Activated T-helper 9 cell treated with anti-CD3 and anti-CD28 coated beads, Interleukin-2, amount 50 U/mL, for 16 hours (primary cell): Measurements from ENCODE around the gene VPREB1.
"Not testable (repeated sequence)": the region's sequence is repeated elsewhere in the genome, so short reads cannot be mapped to it uniquely, and the experiment has no call there.

ENCODE experiments used
- DNase-seq: peaks from one replicate; pipeline ENCODE4 v3.0.0-alpha.2; 2020; ENCODE audit warnings: low read depth

The VPREB1 gene

DNA sequence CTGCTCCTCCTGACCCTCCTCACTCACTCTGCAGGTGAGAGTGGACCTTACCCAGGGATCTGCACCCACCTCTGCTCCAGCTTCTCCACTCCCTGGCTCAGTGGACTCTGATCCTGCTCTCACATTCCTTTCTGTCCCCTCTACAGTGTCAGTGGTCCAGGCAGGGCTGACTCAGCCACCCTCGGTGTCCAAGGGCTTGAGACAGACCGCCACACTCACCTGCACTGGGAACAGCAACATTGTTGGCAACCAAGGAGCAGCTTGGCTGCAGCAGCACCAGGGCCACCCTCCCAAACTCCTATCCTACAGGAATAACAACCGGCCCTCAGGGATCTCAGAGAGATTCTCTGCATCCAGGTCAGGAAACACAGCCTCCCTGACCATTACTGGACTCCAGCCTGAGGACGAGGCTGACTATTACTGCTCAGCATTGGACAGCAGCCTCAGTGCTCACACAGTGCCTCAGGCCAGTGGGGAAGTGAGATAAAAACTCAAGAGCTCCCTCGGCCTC lies 29.7 kb upstream of the VPREB1 start:
- no peak for DNase-seq

DNA sequence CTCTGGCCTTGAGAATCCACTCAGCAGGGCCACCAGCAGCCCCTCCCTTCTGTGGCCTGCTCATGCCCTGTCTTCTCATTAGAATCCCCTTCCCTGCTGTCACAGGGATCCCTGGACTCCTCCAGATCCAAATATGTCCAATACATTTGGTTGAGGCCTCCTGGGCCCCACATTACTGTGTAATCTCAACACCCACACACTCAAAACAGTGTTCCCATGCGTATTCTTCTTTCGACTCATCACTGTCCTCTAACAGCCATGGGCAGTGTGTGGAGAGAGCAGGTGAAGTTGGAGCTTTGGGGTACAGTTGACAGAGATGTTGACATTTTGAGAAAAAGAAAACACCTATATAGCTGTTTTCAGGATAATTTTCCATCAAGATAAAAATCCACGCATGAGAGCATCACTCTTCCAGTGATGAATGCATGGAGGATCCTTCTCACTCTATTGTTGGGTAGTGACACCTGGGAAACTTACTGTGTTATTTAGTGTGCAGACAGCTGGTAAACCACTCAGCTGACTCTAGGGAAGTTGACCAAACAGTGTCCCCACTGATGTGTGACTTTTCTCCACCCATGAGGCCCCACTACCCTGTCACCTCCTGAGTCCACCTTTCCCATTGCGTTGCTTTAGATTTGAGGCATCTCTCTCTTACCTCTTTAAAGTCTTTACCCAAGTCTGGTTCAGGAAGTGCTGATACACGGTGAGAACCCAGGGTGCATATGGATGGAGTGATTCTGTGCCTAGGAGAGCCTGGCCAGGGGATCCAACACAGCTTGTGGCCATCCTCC lies 28.7 kb upstream of the VPREB1 start:
- DNase-seq, result no peak

DNA sequence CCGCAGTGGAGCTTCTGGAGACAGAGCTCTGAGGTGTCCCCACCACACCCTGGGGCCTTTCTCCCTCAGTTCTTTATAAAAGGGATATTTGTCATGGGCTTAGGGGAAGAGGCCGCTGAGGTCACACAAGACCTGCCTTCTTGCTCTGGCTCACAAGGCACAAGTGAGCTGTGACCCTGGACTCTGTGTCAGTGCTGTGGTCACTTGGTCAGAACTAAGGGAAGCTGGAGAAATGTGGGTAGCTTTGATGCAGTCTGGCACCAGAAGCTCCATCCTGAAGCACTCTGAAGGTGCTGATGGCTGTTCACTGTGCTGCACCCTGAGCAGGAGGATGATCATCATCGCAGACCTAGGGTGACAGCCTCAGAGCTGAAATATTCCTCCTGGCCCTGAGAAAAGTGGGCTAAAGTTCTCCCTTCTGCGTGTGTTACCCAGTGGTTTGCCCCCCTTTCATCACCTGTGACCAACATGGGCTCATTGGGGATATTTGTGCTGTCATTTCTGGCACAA lies 28.1 kb upstream of the VPREB1 start:
- DNase-seq, result no peak

DNA sequence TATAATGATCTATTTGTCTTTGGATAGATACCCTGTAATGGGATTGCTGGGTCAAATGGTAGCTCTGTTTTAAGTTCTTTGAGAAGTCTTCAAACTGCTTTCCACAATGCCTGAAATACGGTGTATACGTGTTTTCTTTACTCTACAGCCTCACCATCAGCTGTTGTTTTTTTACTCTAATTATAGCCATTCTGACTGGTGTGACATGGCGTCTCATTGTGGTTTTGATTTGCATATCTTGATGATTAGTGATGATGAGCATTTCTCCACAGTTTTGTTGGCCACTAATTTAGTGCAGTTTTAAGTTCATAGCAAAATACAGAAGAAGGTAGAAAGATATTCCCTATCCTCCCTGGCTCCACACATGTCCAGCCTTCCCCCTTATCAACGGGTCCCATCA lies 26.3 kb upstream of the VPREB1 start:
- no peak for DNase-seq

DNA sequence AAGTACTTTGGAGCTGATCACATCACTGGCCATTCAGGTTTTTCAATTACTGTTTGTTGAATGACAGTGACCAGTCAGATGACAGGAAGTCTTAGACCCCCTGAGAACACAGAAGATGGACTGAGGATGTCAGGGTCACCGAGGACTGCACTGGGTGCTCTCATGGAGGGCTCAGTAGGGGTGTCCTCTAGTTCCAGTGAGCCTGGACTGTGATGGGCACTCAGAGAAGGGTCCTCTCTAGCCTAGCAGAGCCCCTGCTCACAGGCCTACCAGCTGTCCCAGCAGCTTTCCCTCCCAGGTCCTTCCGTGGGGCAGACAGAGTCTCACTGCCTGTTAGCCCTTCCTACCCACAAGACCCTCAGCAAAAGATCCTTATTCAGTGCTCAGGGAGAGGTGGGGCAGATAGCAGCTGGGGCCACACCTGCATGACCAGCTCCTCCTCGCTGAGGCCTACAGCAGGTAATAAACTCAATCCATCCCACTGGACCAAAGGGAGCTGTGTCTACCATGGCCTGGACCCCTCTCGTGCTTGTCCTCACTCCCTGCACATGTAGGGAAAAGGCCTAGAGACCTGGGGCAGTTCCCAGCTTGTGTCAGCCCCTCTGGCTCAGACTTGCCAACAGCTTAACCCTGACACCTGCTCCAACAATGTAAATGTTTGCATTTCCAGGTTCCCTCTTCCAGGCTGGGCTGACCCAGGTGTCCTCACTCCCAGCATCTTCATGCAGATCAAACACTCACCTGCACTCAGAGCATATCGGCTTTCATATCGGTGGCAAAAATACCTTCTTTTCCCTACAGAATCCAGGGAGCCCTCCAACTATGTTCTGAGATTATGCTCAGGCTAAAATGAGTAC lies 25.2 kb upstream of the VPREB1 start:
- DNase-seq, result no peak

DNA sequence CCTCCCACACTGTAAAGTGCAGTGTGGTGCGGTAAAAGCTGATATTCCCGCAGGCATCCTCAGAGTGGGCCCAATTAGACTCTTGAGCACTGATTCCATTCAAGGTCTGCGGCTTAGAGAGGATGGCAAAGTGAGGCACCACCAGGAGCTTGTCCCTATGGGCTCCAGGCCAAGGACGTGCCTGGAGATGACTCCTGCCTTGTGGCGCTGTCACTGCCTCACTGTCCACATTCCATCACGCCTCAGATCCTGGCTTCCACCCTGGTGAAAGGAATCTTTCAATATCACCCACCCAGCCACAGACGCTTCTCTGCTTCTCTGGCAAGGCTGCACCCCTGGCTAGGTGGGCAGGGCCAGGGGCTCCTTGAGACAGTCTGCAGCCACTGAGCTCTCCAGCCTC lies 23.5 kb upstream of the VPREB1 start:
- not testable (repeated sequence) for DNase-seq

DNA sequence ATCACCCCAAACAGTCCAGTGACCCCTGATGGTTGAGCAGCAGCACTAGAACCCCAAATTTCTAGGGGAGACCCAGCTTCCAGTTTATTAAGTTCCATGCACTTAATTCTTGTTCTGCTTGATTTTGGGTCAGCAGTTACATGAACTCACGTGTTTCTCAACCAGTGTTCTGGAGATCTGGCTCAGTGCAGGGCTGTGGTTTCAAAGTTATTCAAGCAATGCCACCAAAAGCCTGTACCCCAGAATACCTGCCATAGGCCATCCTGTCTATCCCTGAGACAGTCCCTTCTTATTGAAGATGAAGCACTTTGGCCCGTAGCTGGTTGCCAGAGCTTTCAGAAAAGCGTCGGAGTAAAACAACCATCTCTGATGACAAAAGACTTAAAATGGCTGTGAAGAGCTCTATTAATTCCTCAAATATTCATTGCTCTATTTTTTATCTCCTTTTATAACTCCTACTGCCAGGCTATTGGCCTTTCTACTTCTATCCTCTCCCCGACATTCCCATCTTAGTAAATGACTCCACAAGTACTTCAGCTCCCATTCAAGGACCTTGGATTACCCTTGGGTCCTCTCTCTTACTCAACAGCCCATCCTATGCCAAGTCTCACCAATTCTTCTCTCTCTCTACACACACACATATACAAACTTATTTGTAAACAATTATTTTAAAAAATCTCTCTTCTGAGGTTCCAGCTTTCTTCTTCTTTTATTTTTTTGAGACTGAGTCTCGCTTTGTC lies 18.0 kb upstream of the VPREB1 start:
- no peak for DNase-seq

DNA sequence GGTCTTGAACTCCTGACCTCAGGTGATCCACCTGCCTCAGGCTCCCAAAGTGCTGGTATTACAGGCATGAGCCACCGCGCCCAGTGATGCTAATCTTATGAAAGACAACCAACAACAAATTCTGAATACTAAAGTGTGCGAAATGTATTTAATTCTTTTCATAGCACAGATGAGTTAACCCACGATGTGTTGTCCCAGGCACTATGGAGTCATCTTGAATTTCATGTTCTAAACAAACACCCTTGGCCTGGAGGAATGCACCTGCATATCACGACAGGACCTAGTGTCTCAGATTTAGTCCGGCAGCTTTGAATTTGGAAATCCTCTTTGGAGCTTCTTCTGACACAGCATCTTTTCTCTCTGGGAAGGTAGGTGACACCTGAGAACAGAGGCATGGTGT lies 16.2 kb upstream of the VPREB1 start:
- no peak for DNase-seq

DNA sequence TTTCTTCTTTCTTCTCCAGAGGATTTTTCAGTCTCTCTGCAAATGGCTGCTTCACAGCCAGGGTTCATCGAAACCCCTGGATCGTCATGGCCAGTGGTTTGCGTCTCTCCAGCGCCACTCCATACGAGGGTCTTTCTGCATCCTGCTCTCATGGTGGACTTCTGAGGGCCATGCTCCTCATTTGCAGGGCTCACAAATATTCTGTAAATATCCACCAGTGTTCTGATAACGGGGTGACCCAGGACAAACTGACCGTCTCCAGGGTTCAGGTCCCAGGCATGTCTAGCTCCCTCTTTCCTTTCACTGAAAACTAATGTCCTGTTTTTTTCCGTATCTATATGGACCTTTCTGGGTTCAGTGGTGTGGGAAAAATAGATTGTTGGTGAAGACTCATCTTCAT lies 15.7 kb upstream of the VPREB1 start:
- DNase-seq, result no peak

DNA sequence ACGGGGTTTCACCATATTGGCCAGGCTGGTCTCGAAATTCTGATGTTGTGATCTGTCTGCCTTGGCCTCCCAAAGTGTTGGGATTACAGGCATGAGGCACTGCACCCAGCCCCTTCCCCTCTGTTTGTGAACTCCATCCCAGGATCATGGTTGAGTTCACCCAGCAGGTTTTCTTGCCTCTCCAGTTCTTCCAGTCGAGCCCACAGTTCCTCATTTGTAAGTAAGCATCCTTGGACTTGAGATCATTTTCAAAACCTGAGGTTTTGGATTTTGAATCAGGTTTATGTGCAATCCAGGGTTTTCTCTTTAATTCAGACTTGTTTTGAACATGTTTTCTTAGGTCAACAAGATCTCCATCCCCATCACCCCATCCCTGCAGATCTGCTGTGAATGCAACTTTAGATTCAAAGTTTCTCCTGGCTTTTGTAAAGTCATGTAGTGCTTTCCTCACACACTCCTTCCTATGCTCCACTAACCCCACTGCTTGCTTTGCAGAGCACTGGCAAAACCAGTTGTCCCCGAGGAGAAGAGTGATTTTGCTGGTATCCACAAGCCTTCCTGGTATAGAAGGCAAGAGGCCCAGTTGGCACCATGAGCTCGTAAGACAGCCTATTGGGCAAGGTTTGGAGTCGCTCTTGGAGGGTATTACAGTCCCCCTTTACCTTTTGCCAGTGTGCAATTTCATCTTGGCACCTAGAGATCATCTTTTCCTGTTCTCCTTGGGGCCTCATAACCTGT lies 14.7 kb upstream of the VPREB1 start:
- no peak for DNase-seq

DNA sequence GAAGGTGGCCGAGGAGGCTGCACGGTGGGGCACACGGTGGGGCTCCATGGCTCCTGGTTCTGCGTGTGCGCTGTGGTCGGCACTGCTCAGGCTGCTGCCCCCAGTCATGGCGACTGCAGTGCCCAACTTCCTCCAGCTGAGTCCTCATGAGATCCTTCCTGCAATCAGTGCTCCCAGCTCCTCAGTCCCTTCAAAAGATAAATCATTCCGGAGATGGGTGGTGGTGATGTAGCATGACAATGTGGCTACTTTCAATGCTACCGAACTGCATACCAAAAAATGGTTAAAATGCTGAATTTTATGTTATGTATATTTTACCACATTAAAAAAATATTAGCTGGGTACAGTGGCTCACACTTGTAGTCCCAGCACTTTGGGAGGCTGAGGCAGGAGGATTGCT lies 14.1 kb upstream of the VPREB1 start:
- no peak for DNase-seq

DNA sequence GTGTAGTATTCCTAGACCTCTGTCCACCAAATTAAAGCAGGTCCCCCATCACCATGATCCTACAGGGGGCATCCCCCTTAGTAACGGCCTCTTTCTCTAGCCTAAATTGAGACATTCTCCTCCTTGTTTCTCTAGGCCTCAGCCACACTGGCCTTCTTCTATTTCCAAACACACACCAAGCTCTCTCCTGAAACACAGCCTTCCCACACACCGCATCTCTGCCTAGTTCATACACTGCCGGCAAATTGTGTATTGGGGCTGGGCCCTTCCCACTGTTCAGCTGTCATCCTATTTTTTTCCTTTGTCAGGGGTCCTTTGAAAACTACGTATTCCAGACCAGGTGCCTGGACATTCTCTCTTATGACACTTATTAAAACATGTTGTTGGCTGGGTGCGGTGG lies 11.5 kb upstream of the VPREB1 start:
- DNase-seq, result no peak

DNA sequence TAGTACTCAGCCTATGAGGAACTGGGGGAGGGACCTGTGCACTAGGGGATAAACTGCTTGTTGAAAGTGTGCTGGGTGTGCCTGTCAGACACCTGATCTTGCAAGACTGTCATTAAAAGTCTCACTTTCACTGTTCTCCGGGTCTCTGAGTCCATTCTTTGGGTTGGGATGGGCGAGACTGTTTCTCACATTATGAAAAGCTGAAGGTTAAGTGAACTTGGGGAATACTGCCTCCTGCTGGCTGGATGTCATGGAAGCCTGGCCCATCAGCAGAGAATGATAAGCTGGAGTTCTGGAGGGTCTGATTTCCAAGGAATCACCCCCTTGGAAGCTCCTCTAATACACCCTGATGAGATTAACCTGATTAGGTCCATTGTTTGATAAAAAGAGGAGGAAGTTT lies 9.0 kb upstream of the VPREB1 start:
- peak; percentile 33 for DNase-seq

DNA sequence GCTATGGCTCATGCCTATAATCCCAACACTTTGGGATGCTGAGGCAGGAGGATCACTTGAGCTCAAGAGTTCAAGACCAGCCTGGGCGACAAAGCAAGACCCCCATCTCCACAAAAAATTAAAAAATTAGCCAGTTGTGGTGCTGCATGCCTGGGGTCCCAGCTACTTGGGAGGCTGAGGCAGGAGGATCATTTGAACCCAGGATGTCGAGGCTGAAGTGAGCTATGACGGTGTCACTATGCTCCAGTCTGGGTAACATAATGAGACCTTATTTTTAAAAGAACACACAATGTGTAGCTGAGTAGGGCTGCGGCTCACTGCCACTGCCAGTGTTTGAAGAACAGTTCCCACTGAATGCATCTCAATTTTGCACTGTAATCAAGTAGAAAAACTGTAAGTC lies 7.1 kb upstream of the VPREB1 start:
- DNase-seq, result no peak

DNA sequence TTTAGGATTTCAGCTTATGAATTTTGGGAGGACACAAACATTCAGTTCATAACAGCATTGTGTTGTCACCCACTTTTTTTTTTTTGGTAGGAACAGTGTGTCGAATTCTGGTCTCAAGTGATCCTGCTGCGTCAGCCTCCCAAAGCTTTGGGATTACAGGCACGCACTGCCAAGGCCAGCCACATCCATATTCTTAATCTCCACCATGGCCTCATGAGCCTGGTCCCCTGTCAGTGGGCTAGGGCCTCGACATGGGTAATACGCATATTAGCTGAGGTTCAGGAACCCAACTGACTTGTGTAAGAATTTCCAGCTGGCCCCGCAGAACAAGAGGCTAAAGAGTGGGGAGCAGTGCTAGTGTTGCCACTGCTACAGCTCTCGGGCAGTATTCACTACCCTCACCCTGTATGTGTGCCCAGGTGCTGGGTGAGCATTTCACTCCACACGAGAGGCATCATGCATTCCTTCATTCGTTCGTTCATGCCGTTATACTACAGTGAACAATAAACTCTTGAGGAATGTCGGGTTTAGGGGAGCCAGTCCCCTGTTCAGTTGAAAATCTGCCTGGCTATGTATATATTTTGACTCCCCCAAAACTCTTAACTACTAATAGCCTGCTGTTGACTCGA lies 5.2 kb upstream of the VPREB1 start:
- DNase-seq, result no peak

DNA sequence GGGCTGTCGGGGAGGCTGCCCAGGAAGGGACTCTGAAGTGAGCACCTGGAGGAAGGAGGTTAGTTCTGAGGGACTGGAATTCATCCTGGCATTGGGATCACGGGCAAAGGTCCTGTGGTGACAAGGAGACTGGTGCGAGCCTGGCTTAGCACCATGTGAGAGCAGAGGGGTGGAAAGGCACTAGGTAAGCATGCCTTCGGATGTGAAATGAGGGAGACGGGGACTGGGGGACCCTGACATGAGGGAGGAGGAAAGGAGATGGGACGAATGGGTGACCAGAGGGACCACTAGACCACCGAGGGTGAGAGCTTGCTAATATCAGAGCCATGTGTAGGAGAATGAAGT lies 3.1 kb upstream of the VPREB1 start:
- DNase-seq, result no peak

DNA sequence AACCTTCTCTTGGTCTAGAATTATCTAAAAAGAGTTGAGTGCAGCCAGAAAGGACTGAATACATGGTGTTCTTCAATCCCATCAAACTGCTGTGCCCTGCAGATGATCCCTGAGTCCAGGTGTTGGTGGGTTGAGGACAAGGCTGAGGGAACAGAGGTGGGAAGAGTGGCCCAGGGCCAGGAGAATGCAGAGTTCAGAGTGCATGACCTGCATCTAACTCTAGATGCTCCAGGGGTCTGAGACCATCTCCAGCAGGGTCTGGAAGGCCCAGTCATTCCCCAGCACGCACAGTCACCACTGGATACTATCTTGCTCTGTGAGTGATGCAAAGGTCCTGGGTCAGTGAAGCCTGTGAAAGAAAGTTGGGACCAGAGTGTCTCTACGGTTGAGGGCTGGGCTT lies 2.1 kb upstream of the VPREB1 start:
- DNase-seq, result no peak

DNA sequence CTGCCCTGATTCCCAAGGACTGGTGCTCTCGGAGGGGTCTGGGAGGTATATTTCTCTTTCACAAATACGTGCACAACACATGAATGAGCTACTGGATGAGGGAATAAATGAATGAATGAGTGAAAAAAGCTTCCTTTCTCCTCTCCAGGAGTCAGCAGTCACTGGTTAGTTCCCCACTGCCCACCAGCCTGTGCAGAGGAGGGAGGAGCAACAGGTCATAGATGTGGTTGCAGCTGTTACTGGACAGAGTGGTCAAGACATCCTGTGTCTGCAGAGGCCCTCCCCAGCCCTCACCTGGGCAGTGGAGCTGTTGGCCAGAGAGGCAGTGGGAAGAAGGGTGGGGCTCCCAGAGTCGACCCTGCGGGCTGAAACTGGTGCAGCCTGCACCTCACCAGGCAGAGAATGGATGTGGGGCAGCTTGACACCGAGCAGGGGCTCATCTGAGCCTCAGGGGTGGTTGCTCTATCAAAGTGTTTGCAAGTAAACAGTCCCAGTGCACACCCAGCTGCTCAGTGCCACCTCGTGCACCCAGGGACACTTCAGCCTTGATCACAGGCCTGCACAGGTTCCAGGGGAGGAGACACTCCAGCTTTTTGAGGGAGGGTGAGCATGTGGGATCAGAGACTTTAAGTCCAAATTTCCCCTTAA lies 1.4 kb upstream of the VPREB1 start:
- DNase-seq, result no peak

DNA sequence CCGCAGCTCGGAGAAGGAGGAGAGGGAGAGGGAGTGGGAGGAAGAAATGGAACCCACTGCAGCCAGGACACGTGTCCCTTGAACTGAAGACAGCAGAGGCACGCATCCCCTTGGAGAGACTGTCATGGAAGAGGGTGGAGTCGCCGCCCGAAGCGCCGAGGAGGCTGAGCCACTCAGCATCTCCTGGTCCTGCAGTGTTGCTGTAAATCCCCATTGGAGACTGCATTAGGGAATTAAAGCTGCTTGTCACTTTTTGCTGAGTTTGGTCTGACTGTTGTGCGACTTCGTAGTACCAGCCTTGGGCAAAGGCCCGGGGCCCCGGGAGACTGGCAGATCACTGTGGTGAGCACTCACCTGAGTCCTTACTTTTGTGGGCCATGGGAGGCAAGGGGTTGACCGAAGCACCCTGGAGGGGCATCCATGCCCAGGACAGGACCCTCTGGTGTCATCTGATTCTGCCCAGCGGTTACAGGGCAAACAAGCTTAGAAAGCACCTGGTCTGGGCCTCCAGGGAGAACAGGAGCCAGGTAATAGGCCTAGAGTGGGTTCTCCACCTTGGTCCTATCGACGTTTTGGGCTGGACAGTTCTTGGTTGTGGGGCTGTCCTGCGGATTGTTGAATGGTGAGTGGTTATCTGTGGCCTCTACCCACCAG lies 797 bp downstream of the VPREB1 start:
- no peak for DNase-seq

DNA sequence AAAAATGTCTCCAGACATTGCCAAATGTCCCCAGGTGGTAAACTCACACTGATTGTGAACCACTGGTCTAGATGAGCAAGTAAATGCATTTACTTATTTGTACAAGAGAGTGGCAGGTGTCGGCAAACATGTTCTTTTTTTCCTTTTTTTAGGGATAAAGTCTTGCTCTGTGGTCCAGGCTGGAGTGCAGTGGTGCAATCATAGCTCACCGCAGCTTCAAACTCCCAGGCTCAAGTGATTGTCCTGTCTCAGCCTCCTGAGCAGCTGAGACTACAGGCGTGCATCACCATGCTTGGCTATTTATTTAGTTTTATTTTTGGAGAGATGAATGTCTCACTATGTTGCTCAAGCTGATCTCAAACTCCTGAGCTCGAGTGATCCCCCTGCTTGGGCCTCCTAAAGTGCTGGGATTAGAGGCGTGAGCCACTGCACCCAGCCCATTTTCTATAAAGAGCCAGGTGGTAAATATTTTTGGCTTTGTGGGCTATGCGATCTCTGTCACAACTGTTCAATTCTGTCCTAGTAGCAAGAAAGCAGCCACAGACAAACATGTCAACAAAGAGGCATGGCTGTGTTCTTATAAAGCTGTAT lies 1.4 kb downstream of the VPREB1 start:
- no peak for DNase-seq
